ENCODE data around the gene BMAL1.

The BMAL1 gene

GRCh38 chr11:13343931-13344717 is 66.5 kb downstream of the BMAL1 start:
- peak; percentile 58 for DNase-seq (ENCODE audit: low spot score)

GRCh38 chr11:13344818-13345217 is 67.2 kb downstream of the BMAL1 start:
- DNase-seq (ENCODE audit: low spot score): no peak

- no peak for DNase-seq (ENCODE audit: low spot score)
Observed at GRCh38 chr11:13346470-13346869, 68.9 kb downstream of the BMAL1 start.

- no peak for DNase-seq (ENCODE audit: low spot score)
Observed at GRCh38 chr11:13347901-13348300, 70.3 kb downstream of the BMAL1 start.

- DNase-seq (ENCODE audit: low spot score): no peak
Observed at GRCh38 chr11:13348305-13348704, 70.7 kb downstream of the BMAL1 start.

GRCh38 chr11:13349046-13349445 is 71.5 kb downstream of the BMAL1 start:
- DNase-seq (ENCODE audit: low spot score): no peak

GRCh38 chr11:13349581-13349980 is 72.0 kb downstream of the BMAL1 start:
- DNase-seq (ENCODE audit: low spot score): no peak

GRCh38 chr11:13352711-13353110 is 75.1 kb downstream of the BMAL1 start:
- no peak for DNase-seq (ENCODE audit: low spot score)

GRCh38 chr11:13354335-13354734 is 76.7 kb downstream of the BMAL1 start:
- no peak for DNase-seq (ENCODE audit: low spot score)

GRCh38 chr11:13355191-13355590 is 77.6 kb downstream of the BMAL1 start:
- DNase-seq (ENCODE audit: low spot score): no peak

- DNase-seq (ENCODE audit: low spot score): no peak
Observed at GRCh38 chr11:13357232-13357631, 79.6 kb downstream of the BMAL1 start.

GRCh38 chr11:13358596-13359270 is 81.1 kb downstream of the BMAL1 start:
- peak; percentile 73 for DNase-seq (ENCODE audit: low spot score)

- no peak for DNase-seq (ENCODE audit: low spot score)
Observed at GRCh38 chr11:13362596-13363109, 85.1 kb downstream of the BMAL1 start.

GRCh38 chr11:13364388-13364787 is 86.8 kb downstream of the BMAL1 start:
- DNase-seq (ENCODE audit: low spot score): no peak

- no peak for DNase-seq (ENCODE audit: low spot score)
Observed at GRCh38 chr11:13366266-13367026, 88.9 kb downstream of the BMAL1 start.

- peak; percentile 68 for DNase-seq (ENCODE audit: low spot score)
Observed at GRCh38 chr11:13367115-13367514, 89.5 kb downstream of the BMAL1 start.

- DNase-seq (ENCODE audit: low spot score): peak; percentile 82
Observed at GRCh38 chr11:13368041-13368446, 90.5 kb downstream of the BMAL1 start.

GRCh38 chr11:13373216-13373615 is 95.6 kb downstream of the BMAL1 start:
- DNase-seq (ENCODE audit: low spot score): no peak

- DNase-seq (ENCODE audit: low spot score): no peak
Observed at GRCh38 chr11:13375798-13376197, 98.2 kb downstream of the BMAL1 start.

- no peak for DNase-seq (ENCODE audit: low spot score)
Observed at GRCh38 chr11:13376402-13376801, 98.8 kb downstream of the BMAL1 start.

- no peak for DNase-seq (ENCODE audit: low spot score)
Observed at GRCh38 chr11:13376838-13377237, 99.2 kb downstream of the BMAL1 start.

- DNase-seq (ENCODE audit: low spot score): no peak
Observed at GRCh38 chr11:13378316-13378715, 100.7 kb downstream of the BMAL1 start.

- no peak for DNase-seq (ENCODE audit: low spot score)
Observed at GRCh38 chr11:13380731-13381130, 103.1 kb downstream of the BMAL1 start.
